Measurements from ENCODE around the gene ANKRD13D. TPM values are rescaled to one million over a fixed set of nuclear protein-coding genes. Genes with fewer than 3 reads are reported as not detected.

ANKRD13D gene
- polyA plus RNA-seq, 1 of the 3 experiments (the other 2 are of a cell fraction), result 50.2 TPM

DNA sequence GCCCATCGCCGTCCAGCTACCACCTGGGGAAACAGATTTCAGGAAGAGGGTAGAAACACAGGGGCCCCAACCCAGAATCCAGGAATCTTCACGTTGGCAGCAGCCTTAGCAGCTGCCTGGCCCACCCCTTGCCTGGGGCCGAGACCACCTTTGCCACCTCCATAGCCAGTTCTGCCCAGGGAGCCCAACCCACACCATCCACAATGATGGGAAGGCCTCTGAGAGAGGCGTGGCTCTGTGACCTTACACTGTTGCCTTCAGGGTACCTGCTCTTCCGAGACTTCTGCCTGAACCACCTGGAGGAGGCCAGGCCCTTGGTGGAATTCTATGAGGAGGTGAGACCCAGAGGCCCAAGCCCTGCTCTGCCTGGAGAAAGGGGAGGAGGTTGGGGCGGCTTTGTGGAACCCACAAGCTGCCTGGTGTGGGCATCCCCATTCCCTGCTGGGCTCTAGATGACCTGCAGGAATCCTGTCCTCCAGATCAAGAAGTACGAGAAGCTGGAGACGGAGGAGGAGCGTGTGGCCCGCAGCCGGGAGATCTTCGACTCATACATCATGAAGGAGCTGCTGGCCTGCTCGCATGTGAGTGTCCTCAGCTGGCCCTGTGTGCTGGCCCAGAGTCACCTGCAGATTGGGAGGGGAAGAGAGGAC, 10.0 kb upstream of the ANKRD13D start:
- CTCF ChIA-PET, result interaction anchor here (1.0 to 3.9 kb wide), 5 partner anchors 12 to 104 kb away, joined by 3 to 20 read pairs (median 8); no protein-coding TSS in a partner anchor
- 97% methylated on average over 11 of the region's 14 CpGs for WGBS (ENCODE audit: low lambda C conversion rate)
- H4K20me1 ChIP-seq (ENCODE audit: insufficient read depth), result peaks cover 14% of the 10 kb centered on the region; the same call in 1 of the 2 replicates
- no peak overlapping the region for H3K4me2 ChIP-seq
- H3K36me3 ChIP-seq (replicated peaks in 1 of 2; ENCODE audit: control insufficient read depth in 1 of 2, insufficient read depth in 2 of 2, low read length in 1 of 2), result peaks cover 0 to 52% of the 10 kb centered on the region in 2 experiments
- no peaks in the 10 kb centered on the region for H3K27me3 ChIP-seq (ENCODE audit: insufficient read depth)
- H3K9me2 ChIP-seq, result no peaks in the 10 kb centered on the region
- H3K79me2 ChIP-seq (ENCODE audit: insufficient read depth), result peaks cover 15% of the 10 kb centered on the region
- no peak overlapping the region; a peak in 1 of 4 replicates for H3K27ac ChIP-seq (ENCODE audit: low read depth in 2 of 2, low read length in 1 of 2)
- DNase-seq, result no peak
- POLR2A ChIA-PET, result no interaction called here
- H2AFZ ChIP-seq (ENCODE audit: low read depth), result no peak overlapping the region
- no peaks in the 10 kb centered on the region for H3F3A ChIP-seq (replicated peaks; ENCODE audit: insufficient read depth)
- peaks cover 0 to 6% of the 10 kb centered on the region in 2 experiments; a peak in 2 of 4 replicates for H3K4me1 ChIP-seq (ENCODE audit: control insufficient read depth in 1 of 2, insufficient read depth in 2 of 2, low read depth in 1 of 2, low read length in 1 of 2)
- H3K4me3 ChIP-seq (ENCODE audit: low read depth in 2 of 2, low read length in 1 of 2), result no peak overlapping the region
- no peak overlapping the region for H3K9ac ChIP-seq
- H3K9me3 ChIP-seq, result no peaks in the 10 kb centered on the region
- no peak for TF ChIP-seq CHD2 (IDR thresholded peaks at IDR 0.05; ENCODE audit: low read length, partially characterized antibody)
- no peak for TF ChIP-seq FOSL2 (IDR thresholded peaks at IDR 0.05; ENCODE audit: borderline replicate concordance, low read depth)
- no peak for TF ChIP-seq POLR2AphosphoS5 (IDR thresholded peaks at IDR 0.05; ENCODE audit: low read depth, low read length)
- no peak for TF ChIP-seq NRF1 (IDR thresholded peaks at IDR 0.05; ENCODE audit: low read depth, low read length)
- no peak for TF ChIP-seq FOXM1 (IDR thresholded peaks at IDR 0.05; ENCODE audit: low read depth)
- TF ChIP-seq EP300 (IDR thresholded peaks at IDR 0.05; ENCODE audit: borderline replicate concordance in 1 of 2, low read depth in 1 of 2, low read length in 1 of 2), result no peak
- TF ChIP-seq, protein P1, sequence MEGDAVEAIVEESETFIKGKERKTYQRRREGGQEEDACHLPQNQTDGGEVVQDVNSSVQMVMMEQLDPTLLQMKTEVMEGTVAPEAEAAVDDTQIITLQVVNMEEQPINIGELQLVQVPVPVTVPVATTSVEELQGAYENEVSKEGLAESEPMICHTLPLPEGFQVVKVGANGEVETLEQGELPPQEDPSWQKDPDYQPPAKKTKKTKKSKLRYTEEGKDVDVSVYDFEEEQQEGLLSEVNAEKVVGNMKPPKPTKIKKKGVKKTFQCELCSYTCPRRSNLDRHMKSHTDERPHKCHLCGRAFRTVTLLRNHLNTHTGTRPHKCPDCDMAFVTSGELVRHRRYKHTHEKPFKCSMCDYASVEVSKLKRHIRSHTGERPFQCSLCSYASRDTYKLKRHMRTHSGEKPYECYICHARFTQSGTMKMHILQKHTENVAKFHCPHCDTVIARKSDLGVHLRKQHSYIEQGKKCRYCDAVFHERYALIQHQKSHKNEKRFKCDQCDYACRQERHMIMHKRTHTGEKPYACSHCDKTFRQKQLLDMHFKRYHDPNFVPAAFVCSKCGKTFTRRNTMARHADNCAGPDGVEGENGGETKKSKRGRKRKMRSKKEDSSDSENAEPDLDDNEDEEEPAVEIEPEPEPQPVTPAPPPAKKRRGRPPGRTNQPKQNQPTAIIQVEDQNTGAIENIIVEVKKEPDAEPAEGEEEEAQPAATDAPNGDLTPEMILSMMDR (IDR thresholded peaks at IDR 0.05), result no peak
- TF ChIP-seq RFX5 (IDR thresholded peaks at IDR 0.05; ENCODE audit: low read length), result no peak
- no peak for TF ChIP-seq FOXJ3 (CRISPR knock-in tag; IDR thresholded peaks at IDR 0.05)
- TF ChIP-seq RXRA (IDR thresholded peaks at IDR 0.05; ENCODE audit: borderline replicate concordance, low read depth), result no peak
- no peak for TF ChIP-seq TAF1 (IDR thresholded peaks at IDR 0.05; ENCODE audit: borderline replicate concordance, low read depth, low read length)
- no peak for TF ChIP-seq ELF1 (IDR thresholded peaks at IDR 0.05)
- TF ChIP-seq SIN3A (IDR thresholded peaks at IDR 0.05; ENCODE audit: borderline replicate concordance, low read depth, low read length), result no peak
- TF ChIP-seq NFIC (IDR thresholded peaks at IDR 0.05; ENCODE audit: borderline replicate concordance), result no peak
- TF ChIP-seq TCF12 (IDR thresholded peaks at IDR 0.05), result no peak
- TF ChIP-seq MEF2A (IDR thresholded peaks at IDR 0.05; ENCODE audit: borderline replicate concordance, low read depth), result no peak

Measured in SK-N-SH (cell line).